ENCODE results near the gene OSBPL6. TPM values are rescaled to one million over a fixed set of nuclear protein-coding genes. Genes with fewer than 3 reads are reported as not detected.

The OSBPL6 gene
- total and polyA plus RNA-seq, 10 donors, result 0.13 to 2.2 (median 1.4) TPM

DNA sequence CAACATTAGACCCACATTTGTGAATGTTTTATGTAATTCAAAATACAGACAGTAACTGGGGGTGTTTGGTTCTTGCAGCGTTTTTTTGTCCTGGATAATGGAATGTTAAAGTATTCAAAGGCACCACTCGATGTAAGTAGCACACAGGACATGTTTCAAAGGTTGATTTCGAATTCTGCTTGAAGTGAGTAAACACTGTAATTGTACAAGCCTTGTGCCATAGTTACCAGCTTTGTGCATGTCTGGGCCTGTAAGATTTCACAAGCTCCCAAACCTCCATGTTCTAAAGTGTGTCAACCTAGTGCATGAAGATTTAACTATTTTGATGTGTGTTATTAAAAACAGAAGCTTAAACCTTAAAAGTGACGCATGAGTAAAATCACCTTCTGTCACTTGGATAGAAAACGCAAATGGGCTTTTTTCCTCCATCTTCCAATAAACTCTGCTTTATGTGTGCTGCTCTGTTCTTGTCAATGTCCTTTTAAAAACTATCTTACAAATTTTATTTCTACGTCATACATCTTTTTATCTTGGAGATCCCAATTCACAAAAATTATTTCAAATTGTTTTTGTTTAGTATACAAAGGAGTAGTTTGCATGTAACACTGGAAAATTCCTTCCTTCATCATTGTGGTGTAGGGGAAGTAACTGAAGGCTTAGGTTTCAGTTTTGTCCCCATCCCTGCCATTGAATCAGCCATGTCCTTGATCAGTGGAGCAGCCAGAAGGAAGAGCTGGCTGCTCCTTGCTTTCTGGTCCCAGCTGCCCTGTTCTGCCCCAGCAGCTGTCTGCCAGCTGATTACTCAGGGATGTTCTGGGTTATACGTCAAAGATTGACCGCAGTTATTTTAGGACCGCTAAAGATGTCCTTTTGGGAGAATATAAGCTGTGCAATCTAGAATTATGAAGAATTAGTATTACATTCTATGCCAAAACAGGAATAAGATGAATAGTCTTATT, 137.4 kb downstream of the OSBPL6 start:
- DNase-seq, result no peak
- 82 to 94% (median 90%) methylated on average over 9 of the region's 9 CpGs for WGBS, 5 donors
- Histone ChIP-seq H3K4me3 (no peak overlapping the region), H3K9me3 (no peaks in the 10 kb centered on the region), H3K27ac (no peak overlapping the region), H3K27me3 (replicated peaks in 1 of 7) (no peaks in the 10 kb centered on the region), H3K36me3 (no peaks in the 10 kb centered on the region), H3K4me1 (no peaks in the 10 kb centered on the region)
- intact Hi-C loops (cut with DNase I; ENCODE audit: low total_unique reads), result no loop called here
- TF ChIP-seq POLR2A (IDR thresholded peaks at IDR 0.05), result no peak
- TF ChIP-seq POLR2AphosphoS5 (IDR thresholded peaks at IDR 0.05), result no peak
- TF ChIP-seq, protein P1, sequence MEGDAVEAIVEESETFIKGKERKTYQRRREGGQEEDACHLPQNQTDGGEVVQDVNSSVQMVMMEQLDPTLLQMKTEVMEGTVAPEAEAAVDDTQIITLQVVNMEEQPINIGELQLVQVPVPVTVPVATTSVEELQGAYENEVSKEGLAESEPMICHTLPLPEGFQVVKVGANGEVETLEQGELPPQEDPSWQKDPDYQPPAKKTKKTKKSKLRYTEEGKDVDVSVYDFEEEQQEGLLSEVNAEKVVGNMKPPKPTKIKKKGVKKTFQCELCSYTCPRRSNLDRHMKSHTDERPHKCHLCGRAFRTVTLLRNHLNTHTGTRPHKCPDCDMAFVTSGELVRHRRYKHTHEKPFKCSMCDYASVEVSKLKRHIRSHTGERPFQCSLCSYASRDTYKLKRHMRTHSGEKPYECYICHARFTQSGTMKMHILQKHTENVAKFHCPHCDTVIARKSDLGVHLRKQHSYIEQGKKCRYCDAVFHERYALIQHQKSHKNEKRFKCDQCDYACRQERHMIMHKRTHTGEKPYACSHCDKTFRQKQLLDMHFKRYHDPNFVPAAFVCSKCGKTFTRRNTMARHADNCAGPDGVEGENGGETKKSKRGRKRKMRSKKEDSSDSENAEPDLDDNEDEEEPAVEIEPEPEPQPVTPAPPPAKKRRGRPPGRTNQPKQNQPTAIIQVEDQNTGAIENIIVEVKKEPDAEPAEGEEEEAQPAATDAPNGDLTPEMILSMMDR (IDR thresholded peaks at IDR 0.05 in 8 of 11, conservative IDR thresholded peaks at IDR 0.05 in 3 of 11), result no peak

DNA sequence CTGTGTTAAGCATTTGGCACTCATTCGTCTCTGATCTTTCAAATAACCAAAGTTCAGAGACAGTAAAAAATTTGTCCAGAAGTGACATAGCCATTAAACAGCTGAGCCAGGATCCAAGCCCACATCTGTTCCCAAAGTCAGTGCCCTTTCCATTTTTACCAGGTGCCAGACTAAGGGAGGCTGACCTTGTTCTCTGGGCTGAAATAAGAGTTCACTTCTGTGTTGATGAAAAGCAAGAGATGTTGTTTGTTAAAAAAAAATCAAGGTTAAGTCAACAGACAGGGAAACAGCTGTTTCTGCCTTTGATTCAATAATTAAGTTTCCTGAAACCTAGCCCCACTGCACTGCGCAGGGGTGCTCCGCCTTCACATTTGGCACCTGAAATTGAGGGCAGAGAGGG, 139.5 kb downstream of the OSBPL6 start:
- no peak for DNase-seq
- Histone ChIP-seq H3K9me3 (no peaks in the 10 kb centered on the region), H3K4me1 (no peaks in the 10 kb centered on the region), H3K4me3 (no peak overlapping the region), H3K27ac (no peak overlapping the region), H3K36me3 (no peaks in the 10 kb centered on the region), H3K27me3 (replicated peaks in 1 of 7) (no peaks in the 10 kb centered on the region)
- TF ChIP-seq POLR2A (IDR thresholded peaks at IDR 0.05), result no peak
- TF ChIP-seq POLR2AphosphoS5 (IDR thresholded peaks at IDR 0.05), result no peak
- TF ChIP-seq, protein P1 (IDR thresholded peaks at IDR 0.05 in 8 of 11, conservative IDR thresholded peaks at IDR 0.05 in 3 of 11), result no peak
- 67 to 77% (median 73%) methylated on average over 3 of the region's 3 CpGs for WGBS, 5 donors
- intact Hi-C loops (cut with DNase I; ENCODE audit: low total_unique reads), result no loop called here

DNA sequence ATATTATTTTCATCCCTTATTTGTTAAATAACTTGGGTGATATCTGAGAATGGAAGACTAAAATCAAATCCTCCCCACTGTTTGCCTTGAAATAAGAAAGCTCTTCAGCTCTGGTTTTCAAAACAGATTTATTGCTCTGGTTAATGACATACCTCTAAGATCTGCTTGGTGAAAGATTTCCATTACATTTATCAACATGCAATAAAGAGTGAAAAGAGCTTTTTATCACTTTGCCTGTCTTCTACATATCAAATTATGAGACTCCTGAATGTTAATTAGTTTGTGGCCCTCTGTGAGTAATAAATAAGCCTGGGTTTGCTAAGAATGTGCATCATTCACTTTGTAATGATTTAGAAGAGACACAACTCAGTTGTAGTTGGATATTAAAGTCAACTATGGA, 140.9 kb downstream of the OSBPL6 start:
- no peaks in the 10 kb centered on the region for H3K27me3 ChIP-seq (replicated peaks in 1 of 7)
- TF ChIP-seq POLR2AphosphoS5 (IDR thresholded peaks at IDR 0.05) (no peak), POLR2A (IDR thresholded peaks at IDR 0.05) (no peak)
- TF ChIP-seq, protein P1 (IDR thresholded peaks at IDR 0.05 in 8 of 11, conservative IDR thresholded peaks at IDR 0.05 in 3 of 11), result no peak
- intact Hi-C loops (cut with DNase I; ENCODE audit: low total_unique reads), result no loop called here
- no peak overlapping the region for H3K4me3 ChIP-seq
- no peaks in the 10 kb centered on the region for H3K9me3 ChIP-seq
- H3K4me1 ChIP-seq, result no peaks in the 10 kb centered on the region
- no peaks in the 10 kb centered on the region for H3K36me3 ChIP-seq
- H3K27ac ChIP-seq, result no peak overlapping the region
- no peak for DNase-seq

DNA sequence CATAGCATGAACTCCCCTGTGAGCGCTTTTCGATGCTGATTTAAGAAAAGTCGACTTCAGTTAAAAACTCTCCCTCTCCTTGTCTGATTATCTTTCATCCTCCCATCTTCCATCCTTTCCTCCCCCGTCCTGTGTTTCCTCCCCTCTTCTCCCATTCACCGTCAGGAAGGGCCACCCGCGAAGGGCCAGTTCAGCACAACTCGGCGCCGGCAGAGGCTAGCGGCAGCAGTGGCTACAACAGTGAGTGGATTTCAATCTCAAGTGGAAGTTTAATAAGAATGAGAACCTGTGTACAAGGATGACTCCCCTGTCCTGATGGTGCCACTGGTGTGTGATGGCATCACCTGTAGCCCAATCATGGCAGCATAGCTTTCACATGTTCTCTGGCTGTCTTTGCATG, 149.8 kb downstream of the OSBPL6 start:
- DNase-seq, result no peak
- Histone ChIP-seq H3K4me3 (no peak overlapping the region), H3K27ac (no peak overlapping the region), H3K36me3 (no peaks in the 10 kb centered on the region), H3K4me1 (no peaks in the 10 kb centered on the region), H3K9me3 (no peaks in the 10 kb centered on the region), H3K27me3 (replicated peaks in 1 of 7) (peaks cover 0 to 3% (median 0%) of the 10 kb centered on the region in 7 donors)
- intact Hi-C loops (cut with DNase I; ENCODE audit: low total_unique reads), result no loop called here
- 89 to 96% (median 90%) methylated on average over 11 of the region's 11 CpGs for WGBS, 5 donors
- TF ChIP-seq POLR2AphosphoS5 (IDR thresholded peaks at IDR 0.05) (no peak), POLR2A (IDR thresholded peaks at IDR 0.05) (no peak)
- TF ChIP-seq, protein P1 (IDR thresholded peaks at IDR 0.05 in 8 of 11, conservative IDR thresholded peaks at IDR 0.05 in 3 of 11), result no peak
